Thyroid gland (tissue), 4 donors: ENCODE data around the gene CDHR1. TPM values are rescaled to one million over a fixed set of nuclear protein-coding genes. Genes with fewer than 3 reads are reported as not detected.

Source experiments
- DNase-seq, 2 donors: peaks; one replicate each; pipeline ENCODE4 v3.0.0-alpha.2; 2019
- H3K27ac ChIP-seq, 3 donors: fragments of 200-600 bp; sonication (generic); 1 replicate in 2 of 3; 2 replicates in 1 of 3; pipeline ENCODE4 v1.5.1; 2016 to 2019; ENCODE audit warnings: mild to moderate bottlenecking in 1 of 3, moderate library complexity in 1 of 3
- H3K27me3 ChIP-seq: fragments of 200-600 bp; sonication (generic); one replicate; pipeline ENCODE4 v1.5.1; 2019
- H3K36me3 ChIP-seq, 2 donors: fragments of 200-600 bp; sonication (generic); one replicate each; pipeline ENCODE4 v1.5.1; 2016 to 2019
- H3K4me1 ChIP-seq, 2 donors: fragments of 200-600 bp; sonication (generic); one replicate each; pipeline ENCODE4 v1.5.1; 2017 to 2019
- H3K4me3 ChIP-seq, 3 donors: fragments of 200-600 bp; sonication (generic); replicated peaks in 1 of 3; 1 replicate in 2 of 3; 2 replicates in 1 of 3; pipeline ENCODE4 v1.5.1; 2016; ENCODE audit warnings: mild to moderate bottlenecking in 1 of 3
- H3K9me3 ChIP-seq: fragments of 200-600 bp; sonication (generic); one replicate; pipeline ENCODE4 v1.5.1; 2017
- CTCF ChIP-seq, 6 experiments: fragments of 200-600 bp in 3 of 6; fragments of 450-650 bp in 3 of 6; sonication (generic) in 3 of 6; IDR thresholded peaks; one replicate each; pipeline ENCODE4 v1.5.1; 2016 to 2019; ENCODE audit warnings: antibody characterized with exemption in 6 of 6, mild to moderate bottlenecking in 2 of 6, inconsistent platforms in 1 of 6, moderate library complexity in 1 of 6
- POLR2A ChIP-seq, 2 donors: fragments of 450-650 bp; IDR thresholded peaks; one replicate each; pipeline ENCODE4 v1.6.1; 2017; ENCODE audit warnings: antibody characterized with exemption in 2 of 2, mild to moderate bottlenecking in 2 of 2, moderate library complexity in 1 of 2
- WGBS, 2 donors: methylation state at CpG; one replicate each; pipeline ENCODE4 v1.1.5; 2017; 5-methylcytosine and 5-hydroxymethylcytosine counted together
- intact Hi-C: fragments of 100-400 bp; cut with DNase I; formaldehyde crosslinking; loops from one replicate; pipeline ENCODE4 v1.15.1; 2023
- total RNA-seq, 4 donors: library from RNA; depleted of rRNA; stranded (reverse); fragments of >200 nt; gene quantifications; one replicate each; pipeline ENCODE4 v1.2.3, GENCODE V29; 2016

CDHR1 gene
- total RNA-seq, 4 donors from 2014 or later = 0.17 TPM; not detected in 3

GRCh38 chr10:84244651-84245270 lies 50.4 kb downstream of the CDHR1 start, which contains the start of gene RGR:
TSS of gene RGR (plus strand) at chr10:84245053. CDS start at chr10:84245091, 38 bp downstream.
- 53 to 68% methylated on average over 8 to 9 of the region's 9 CpGs for WGBS, 2 donors
- Histone ChIP-seq H3K9me3 (no peaks in the 10 kb centered on the region), H3K27ac (no peak within 1 kb of the TSS), H3K36me3 (no peaks in the 10 kb centered on the region), H3K4me1 (no peaks in the 10 kb centered on the region), H3K4me3 (no peak within 1 kb of the TSS), H3K27me3 (no peaks in the 10 kb centered on the region)
- TF ChIP-seq POLR2A (IDR thresholded peaks at IDR 0.05) (no peak), CTCF (IDR thresholded peaks at IDR 0.05) (no peak)
- DNase-seq = no peak
- intact Hi-C loops = no loop called here

- no peak overlapping the region for H3K27ac ChIP-seq
- no peak for DNase-seq
- no peaks in the 10 kb centered on the region for H3K9me3 ChIP-seq
- no peak for TF ChIP-seq POLR2A (IDR thresholded peaks at IDR 0.05)
- no peak for TF ChIP-seq CTCF (IDR thresholded peaks at IDR 0.05)
- 65 to 80% methylated on average over 6 of the region's 6 CpGs for WGBS, 2 donors
- no peaks in the 10 kb centered on the region for H3K36me3 ChIP-seq
- H3K4me3 ChIP-seq = no peak overlapping the region
- no peaks in the 10 kb centered on the region for H3K4me1 ChIP-seq
- intact Hi-C loops = no loop called here
- H3K27me3 ChIP-seq = no peaks in the 10 kb centered on the region
Observed at GRCh38 chr10:84247496-84247895, 53.2 kb downstream of the CDHR1 start.

GRCh38 chr10:84248794-84249193 lies 54.5 kb downstream of the CDHR1 start:
- intact Hi-C loops = no loop called here
- H3K36me3 ChIP-seq = no peaks in the 10 kb centered on the region
- no peaks in the 10 kb centered on the region for H3K4me1 ChIP-seq
- no peak for TF ChIP-seq CTCF (IDR thresholded peaks at IDR 0.05)
- TF ChIP-seq POLR2A (IDR thresholded peaks at IDR 0.05) = no peak
- no peak overlapping the region for H3K27ac ChIP-seq
- no peak for DNase-seq
- WGBS, 2 donors = 70 to 74% methylated on average over 12 of the region's 12 CpGs
- no peak overlapping the region for H3K4me3 ChIP-seq
- no peaks in the 10 kb centered on the region for H3K9me3 ChIP-seq
- no peaks in the 10 kb centered on the region for H3K27me3 ChIP-seq

GRCh38 chr10:84254552-84255478 lies 60.5 kb downstream of the CDHR1 start:
- H3K36me3 ChIP-seq = no peaks in the 10 kb centered on the region
- no peaks in the 10 kb centered on the region for H3K4me1 ChIP-seq
- H3K9me3 ChIP-seq = no peaks in the 10 kb centered on the region
- intact Hi-C loops = no loop called here
- DNase-seq = no peak
- 55 to 64% methylated on average over 10 of the region's 10 CpGs for WGBS, 2 donors
- no peak for TF ChIP-seq POLR2A (IDR thresholded peaks at IDR 0.05)
- no peak for TF ChIP-seq CTCF (IDR thresholded peaks at IDR 0.05)
- no peaks in the 10 kb centered on the region for H3K27me3 ChIP-seq
- H3K4me3 ChIP-seq = no peak overlapping the region
- H3K27ac ChIP-seq = no peak overlapping the region
